Common myeloid progenitor, CD34-positive (primary cell): ENCODE data around the gene MID1.

Experiments
- CTCF ChIA-PET: fragments of 350-600 bp; sonication (Branson Sonifier 250); formaldehyde crosslinking; loops from one replicate; lab custom pipeline; 2021; ENCODE audit warnings: antibody characterized with exemption; lab: Charles Lee
- POLR2A ChIA-PET: fragments of 350-600 bp; sonication (Branson Sonifier 250); formaldehyde crosslinking; loops from one replicate; lab custom pipeline; 2021; ENCODE audit warnings: antibody characterized with exemption; lab: Charles Lee
- DNase-seq, 3 donors: peaks; one replicate each; pipeline versions ENCODE4 v3.0.0 to v3.0.0-alpha.2; 2013
- H3K27ac ChIP-seq, 2 experiments: 1 replicate in 1 of 2; 2 replicates in 1 of 2; pipeline ENCODE4 v1.7.0; 2013; ENCODE audit warnings: inconsistent platforms in 2 of 2, low read length in 2 of 2, mild to moderate bottlenecking in 2 of 2, low read depth in 1 of 2, moderate library complexity in 1 of 2; ENCODE audit not compliant: severe bottlenecking in 2 of 2, insufficient read depth in 1 of 2, poor library complexity in 1 of 2
- H3K27me3 ChIP-seq, 5 experiments: replicated peaks in 2 of 5; 1 replicate in 3 of 5; 2 replicates in 2 of 5; pipeline versions ENCODE4 v1.6.1 to v1.7.0; 2013; ENCODE audit warnings: low read length in 4 of 5, mild to moderate bottlenecking in 2 of 5, moderate library complexity in 2 of 5, inconsistent platforms in 1 of 5; ENCODE audit not compliant: insufficient read depth in 5 of 5, control insufficient read depth in 4 of 5
- H3K36me3 ChIP-seq, 4 experiments: 1 replicate in 2 of 4; 2 replicates in 2 of 4; pipeline versions ENCODE4 v1.6.1 to v1.7.0; 2013; ENCODE audit warnings: low read length in 3 of 4, control low read depth in 1 of 4, mild to moderate bottlenecking in 1 of 4; ENCODE audit not compliant: control insufficient read depth in 4 of 4, insufficient read depth in 4 of 4
- H3K4me1 ChIP-seq, 4 experiments: 1 replicate in 3 of 4; 2 replicates in 1 of 4; pipeline versions ENCODE4 v1.6.1 to v1.7.1; 2013; ENCODE audit warnings: low read length in 3 of 4, mild to moderate bottlenecking in 3 of 4, control low read depth in 1 of 4, inconsistent platforms in 1 of 4, moderate library complexity in 1 of 4; ENCODE audit not compliant: control insufficient read depth in 4 of 4, insufficient read depth in 4 of 4; ENCODE audit errors: control extremely low read depth in 1 of 4
- H3K4me3 ChIP-seq, 7 experiments: 1 replicate in 4 of 7; 2 replicates in 3 of 7; pipeline versions ENCODE4 v1.5.1 to v1.7.0; 2013; ENCODE audit warnings: mild to moderate bottlenecking in 7 of 7, low read length in 6 of 7, moderate library complexity in 6 of 7, inconsistent platforms in 2 of 7, low read depth in 2 of 7, control low read depth in 1 of 7; ENCODE audit not compliant: insufficient read depth in 4 of 7, control insufficient read depth in 1 of 7; ENCODE audit errors: extremely low read depth in 1 of 7
- H3K9me3 ChIP-seq, 5 experiments: 1 replicate in 4 of 5; 2 replicates in 1 of 5; pipeline versions ENCODE4 v1.6.1 to v1.7.1; 2013; ENCODE audit warnings: low read length in 4 of 5, mild to moderate bottlenecking in 2 of 5, inconsistent platforms in 1 of 5, low read depth in 1 of 5, moderate library complexity in 1 of 5; ENCODE audit not compliant: control insufficient read depth in 4 of 5, insufficient read depth in 2 of 5; ENCODE audit errors: control extremely low read depth in 1 of 5
- WGBS: methylation state at CpG from one replicate; pipeline ENCODE4 v1.1.5; 2013; ENCODE audit not compliant: insufficient coverage; 5-methylcytosine and 5-hydroxymethylcytosine counted together

The MID1 gene

DNA sequence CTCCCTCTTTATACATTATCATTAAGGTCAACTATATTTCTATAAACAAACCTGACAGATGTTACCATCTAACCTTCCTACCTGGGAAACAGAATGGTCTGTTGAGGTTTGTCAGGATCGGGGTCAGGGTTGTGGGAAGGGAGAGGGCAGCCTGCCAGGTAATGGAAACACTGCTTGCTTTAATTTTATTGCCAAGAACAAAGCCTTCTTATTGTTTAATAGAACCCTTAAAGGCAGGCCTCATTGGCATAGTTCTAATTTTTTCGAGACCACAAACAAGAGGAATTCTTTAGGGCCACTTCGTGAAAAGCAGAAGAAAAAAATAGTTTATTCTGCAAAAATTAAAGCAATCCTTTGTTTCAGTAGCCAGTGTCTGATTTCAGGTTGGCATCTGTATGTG lies 113.2 kb downstream of the MID1 start:
- Histone ChIP-seq H3K36me3 (no peaks in the 10 kb centered on the region), H3K4me3 (no peak overlapping the region), H3K27me3 (no peaks in the 10 kb centered on the region), H3K4me1 (peaks cover 0 to 2% (median 1%) of the 10 kb centered on the region in 4 experiments), H3K27ac (no peak overlapping the region), H3K9me3 (no peaks in the 10 kb centered on the region)
- ChIA-PET CTCF (no interaction called here), POLR2A (no interaction called here)
- 40% methylated on average over 1 of the region's 3 CpGs for WGBS
- no peak for DNase-seq

DNA sequence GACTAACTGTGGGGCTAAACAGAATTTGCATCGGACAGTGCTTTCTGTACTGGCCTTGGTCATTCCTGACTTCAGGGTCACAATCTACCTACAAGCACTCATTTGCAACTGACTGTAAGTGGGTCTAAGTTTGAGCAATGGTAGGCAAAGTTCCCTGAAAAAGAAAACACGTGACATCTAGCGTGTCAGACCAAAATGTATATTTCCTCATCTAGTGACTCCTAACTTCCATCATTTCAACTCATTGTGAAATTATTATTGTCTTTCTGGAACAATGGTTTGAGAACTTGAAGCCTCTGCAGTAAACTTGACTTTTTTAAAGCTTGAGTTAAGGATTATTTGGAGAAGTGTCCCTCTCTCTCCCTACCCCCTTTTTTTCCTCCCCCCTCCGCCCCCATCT lies 113.6 kb downstream of the MID1 start:
- Histone ChIP-seq H3K4me1 (peaks cover 0 to 4% (median 0%) of the 10 kb centered on the region in 4 experiments), H3K9me3 (no peaks in the 10 kb centered on the region), H3K36me3 (no peaks in the 10 kb centered on the region), H3K27me3 (no peaks in the 10 kb centered on the region), H3K4me3 (no peak overlapping the region), H3K27ac (no peak overlapping the region)
- ChIA-PET CTCF (no interaction called here), POLR2A (no interaction called here)
- no peak for DNase-seq
- WGBS = no CpG with 5 or more reads among the region's 4 CpGs

DNA sequence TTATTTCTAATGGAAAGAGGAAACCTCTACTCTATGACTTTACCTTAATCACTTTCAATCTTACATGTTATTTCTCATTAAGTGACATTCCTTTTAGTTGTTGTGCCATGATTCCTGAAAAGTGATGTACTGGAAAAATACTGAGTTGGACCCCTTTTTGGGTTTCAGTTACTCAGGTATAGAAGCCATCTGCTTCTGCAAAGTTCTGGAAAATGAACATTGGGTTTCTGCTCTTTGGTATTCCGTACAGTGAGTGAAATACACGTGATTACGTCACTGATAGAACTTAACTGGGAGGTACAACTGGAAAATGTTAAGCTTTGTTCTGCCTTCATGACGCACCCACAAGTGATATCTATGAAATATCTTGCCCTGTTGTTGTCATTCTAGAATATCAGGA lies 114.7 kb downstream of the MID1 start:
- no peak overlapping the region for H3K27ac ChIP-seq
- no peak overlapping the region for H3K4me3 ChIP-seq
- peaks cover 0 to 4% (median 0%) of the 10 kb centered on the region in 4 experiments for H3K4me1 ChIP-seq
- ChIA-PET POLR2A (no interaction called here), CTCF (interaction anchor here (0.6 kb wide), 1 partner anchor 300 kb away, joined by 3 read pairs; no protein-coding TSS in a partner anchor)
- no peaks in the 10 kb centered on the region for H3K9me3 ChIP-seq
- no peaks in the 10 kb centered on the region for H3K27me3 ChIP-seq
- no peaks in the 10 kb centered on the region for H3K36me3 ChIP-seq
- WGBS = 89% methylated on average over 4 of the region's 4 CpGs
- DNase-seq = no peak

DNA sequence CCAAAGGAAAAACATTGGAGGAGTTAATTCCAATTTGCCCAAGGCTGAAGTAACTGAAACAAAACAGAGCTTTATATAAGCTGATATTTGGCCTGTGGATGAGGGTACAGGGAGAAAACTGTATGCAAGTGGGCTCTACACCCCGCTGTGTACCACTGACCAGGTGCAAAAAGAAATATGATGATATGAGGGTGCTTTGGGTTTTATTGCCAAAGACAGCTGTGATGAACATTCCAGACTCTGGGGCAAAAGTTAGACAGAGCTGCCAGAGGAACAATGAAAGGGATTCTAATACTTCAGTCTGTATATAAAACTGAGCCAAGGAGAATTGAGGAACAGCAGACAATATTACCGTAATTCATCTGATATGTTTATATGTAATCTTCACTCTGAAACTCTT lies 117.4 kb downstream of the MID1 start:
- no peak overlapping the region for H3K4me3 ChIP-seq
- no peaks in the 10 kb centered on the region for H3K36me3 ChIP-seq
- H3K27ac ChIP-seq = no peak overlapping the region
- DNase-seq = no peak
- CTCF ChIA-PET = no interaction called here
- POLR2A ChIA-PET = no interaction called here
- 91% methylated on average over 1 of the region's 2 CpGs for WGBS
- H3K4me1 ChIP-seq = peaks cover 0 to 4% (median 0%) of the 10 kb centered on the region in 4 experiments
- no peaks in the 10 kb centered on the region for H3K9me3 ChIP-seq
- H3K27me3 ChIP-seq = no peaks in the 10 kb centered on the region

DNA sequence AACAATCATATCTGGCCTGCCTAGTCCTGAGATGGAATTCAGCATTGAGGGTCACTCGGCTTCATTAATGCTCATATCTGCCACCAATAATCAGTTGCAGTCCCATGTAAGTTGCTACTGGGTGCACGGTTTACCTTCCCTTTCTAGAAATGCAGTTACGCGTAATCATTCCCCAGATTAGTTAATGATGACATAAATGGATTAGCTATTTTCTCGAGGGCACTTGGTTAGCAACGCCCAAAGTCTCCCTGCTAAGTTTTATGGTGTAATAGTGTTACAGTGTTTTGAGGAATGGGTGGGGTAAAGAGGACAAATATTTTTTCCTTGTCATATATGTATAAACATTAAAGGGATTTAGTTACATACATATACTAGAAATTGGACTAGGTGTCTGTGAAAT lies 118.8 kb downstream of the MID1 start:
- Histone ChIP-seq H3K36me3 (no peaks in the 10 kb centered on the region), H3K27ac (no peak overlapping the region), H3K4me3 (no peak overlapping the region), H3K9me3 (no peaks in the 10 kb centered on the region), H3K27me3 (no peaks in the 10 kb centered on the region), H3K4me1 (peaks cover 0 to 4% (median 0%) of the 10 kb centered on the region in 4 experiments)
- no peak for DNase-seq
- ChIA-PET CTCF (no interaction called here), POLR2A (no interaction called here)
- 96% methylated on average over 4 of the region's 6 CpGs for WGBS

DNA sequence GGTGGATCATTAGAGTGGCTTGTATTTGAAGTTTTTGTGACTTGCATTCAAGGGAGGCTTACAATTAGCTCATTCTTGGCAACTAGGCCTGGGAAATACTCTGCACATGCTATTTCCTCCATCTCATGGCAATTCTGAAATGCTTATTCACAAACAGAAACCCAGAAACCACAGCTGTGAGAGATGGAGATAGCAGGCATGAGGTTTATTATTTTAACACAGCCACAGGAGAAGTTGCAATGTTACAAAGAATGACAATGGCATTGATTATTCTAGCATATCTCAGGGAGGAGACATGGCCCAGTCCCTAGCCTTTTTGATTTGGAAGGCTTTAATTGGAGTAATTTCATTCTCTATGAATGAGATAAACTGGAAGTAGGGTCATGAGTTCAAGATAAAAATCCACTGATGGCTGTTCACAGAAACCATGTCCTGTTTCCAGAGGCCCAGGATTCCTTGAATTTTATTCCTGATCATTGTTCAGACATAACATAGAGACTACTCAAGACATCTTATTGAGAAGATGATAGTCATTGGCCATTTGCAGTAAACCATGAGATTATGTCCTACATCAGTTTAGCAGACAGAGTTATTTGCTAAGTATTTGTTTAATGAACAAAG lies 123.9 kb downstream of the MID1 start:
- DNase-seq = peak; percentile 26 to 81 (median 69)
- CTCF ChIA-PET = interaction anchor here (0.5 kb wide), 1 partner anchor 1883 kb away, joined by 3 read pairs; no protein-coding TSS in a partner anchor

DNA sequence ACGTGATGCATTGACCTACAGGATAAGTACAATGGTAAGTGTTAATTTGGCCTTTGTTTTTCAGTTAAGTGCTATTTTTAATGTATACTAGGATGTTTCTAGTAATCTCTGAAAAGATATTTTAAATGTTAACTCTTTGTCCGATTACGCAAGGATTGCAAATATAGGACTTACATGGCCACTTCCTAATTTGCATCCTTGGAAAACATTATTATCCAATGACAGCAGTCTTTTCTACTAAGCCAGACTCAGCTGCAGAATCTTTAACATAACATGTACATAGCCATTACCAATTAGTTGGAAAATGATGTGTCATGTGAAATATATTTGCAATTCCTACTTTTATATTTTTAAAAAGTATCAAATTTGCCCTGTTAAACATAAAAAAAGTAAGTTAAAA lies 124.7 kb downstream of the MID1 start:
- no peak overlapping the region for H3K27ac ChIP-seq

More for the DNA sequence above, 123.9 kb downstream of the MID1 start:
- POLR2A ChIA-PET = no interaction called here
- H3K27ac ChIP-seq = no peak overlapping the region
- H3K9me3 ChIP-seq = no peaks in the 10 kb centered on the region
- no peaks in the 10 kb centered on the region for H3K4me1 ChIP-seq
- no peak overlapping the region for H3K4me3 ChIP-seq
- no peaks in the 10 kb centered on the region for H3K27me3 ChIP-seq
- no peaks in the 10 kb centered on the region for H3K36me3 ChIP-seq

More for the DNA sequence above, 124.7 kb downstream of the MID1 start:
- ChIA-PET POLR2A (no interaction called here), CTCF (interaction anchor here (0.5 kb wide), 1 partner anchor 1884 kb away, joined by 3 read pairs; no protein-coding TSS in a partner anchor)
- Histone ChIP-seq H3K4me3 (no peak overlapping the region), H3K27me3 (no peaks in the 10 kb centered on the region), H3K4me1 (no peaks in the 10 kb centered on the region), H3K36me3 (no peaks in the 10 kb centered on the region), H3K9me3 (no peaks in the 10 kb centered on the region)
- no CpG with 5 or more reads among the region's 3 CpGs for WGBS
- no peak for DNase-seq
